Ecto neural progenitor cell (in vitro differentiated cells): ENCODE results near the gene CACNB4.
"Not testable (repeated sequence)": the region's sequence is repeated elsewhere in the genome, so short reads cannot be mapped to it uniquely, and the experiment has no call there.

Experiments
- DNase-seq: peaks from one replicate; pipeline ENCODE4 v3.0.0-alpha.2; 2018; ENCODE audit warnings: low spot score

Gene CACNB4

DNA sequence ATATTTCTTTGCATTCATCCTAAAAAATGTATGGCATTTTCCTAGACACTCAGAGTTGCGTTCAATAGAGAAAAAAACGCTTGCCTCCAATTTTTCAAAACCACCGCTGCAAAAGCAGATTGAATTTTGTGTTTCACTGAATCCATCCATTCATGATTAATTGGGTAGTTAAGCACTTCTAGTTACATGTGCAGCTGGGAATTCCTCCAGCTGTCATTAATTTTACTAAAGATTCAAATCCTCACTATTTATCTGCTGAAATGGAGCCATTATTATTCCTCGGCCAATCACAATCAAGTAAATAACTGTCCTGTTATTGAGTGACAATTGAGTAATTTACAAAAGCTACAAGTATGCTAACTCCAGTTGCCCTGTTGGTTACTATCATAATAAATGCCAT lies 194.8 kb downstream of the CACNB4 start:
- DNase-seq: no peak

DNA sequence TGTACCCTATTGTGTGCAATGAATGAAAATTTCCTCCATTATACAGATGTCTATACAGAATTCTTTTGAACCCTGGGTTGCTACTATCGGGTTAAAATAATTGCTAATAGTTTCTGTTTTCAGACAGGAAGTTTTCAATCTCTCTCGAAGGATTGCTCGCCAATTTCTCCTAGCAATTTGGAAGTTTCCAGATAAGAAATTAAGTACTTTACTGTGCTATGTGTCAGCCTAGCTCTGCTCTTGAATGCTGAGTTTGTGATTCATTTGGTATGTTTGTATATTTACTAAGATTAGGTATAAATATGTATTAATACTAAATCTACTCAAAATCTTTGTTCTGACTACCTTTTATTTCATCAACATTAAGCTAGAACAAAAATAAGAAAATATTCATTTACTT lies 196.0 kb downstream of the CACNB4 start:
- DNase-seq: no peak

GRCh38 chr2:151900331-151900730 lies 198.5 kb downstream of the CACNB4 start:
- no peak for DNase-seq

GRCh38 chr2:151899156-151899555 lies 199.7 kb downstream of the CACNB4 start:
- no peak for DNase-seq

DNA sequence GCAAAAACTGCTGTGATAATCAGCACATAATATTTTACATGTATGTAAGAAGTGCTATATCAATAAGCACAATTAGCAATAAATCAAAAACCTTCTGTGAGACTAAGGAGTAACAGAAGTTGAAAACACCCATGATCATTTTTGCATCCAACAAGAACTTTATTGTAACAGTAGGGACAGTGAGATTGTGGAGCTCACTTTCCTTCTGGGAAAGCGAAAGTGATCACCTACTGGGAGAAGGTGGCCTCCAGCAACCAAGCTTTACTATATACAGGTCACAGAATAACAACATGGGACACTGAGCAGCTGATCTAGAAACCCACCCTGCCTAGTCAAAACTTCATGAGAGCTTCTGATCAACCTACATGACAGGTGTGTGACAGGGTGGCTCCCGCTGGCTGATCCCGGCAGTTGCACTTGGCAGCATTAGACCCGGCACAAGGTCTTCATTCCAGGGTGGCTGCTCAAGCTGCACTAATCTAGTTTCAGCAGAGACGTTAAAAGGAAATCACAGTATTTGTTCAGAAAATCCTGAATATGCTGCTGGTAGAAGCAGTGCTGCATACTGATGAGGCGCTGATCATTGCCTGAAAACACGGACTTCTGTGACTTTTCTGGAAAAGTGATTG lies 207.2 kb downstream of the CACNB4 start:
- no peak for DNase-seq

GRCh38 chr2:151887164-151887563 lies 211.7 kb downstream of the CACNB4 start:
- DNase-seq: no peak

GRCh38 chr2:151886241-151886640 lies 212.6 kb downstream of the CACNB4 start:
- no peak for DNase-seq

- no peak for DNase-seq
Observed at GRCh38 chr2:151882786-151883445, 215.9 kb downstream of the CACNB4 start.

DNA sequence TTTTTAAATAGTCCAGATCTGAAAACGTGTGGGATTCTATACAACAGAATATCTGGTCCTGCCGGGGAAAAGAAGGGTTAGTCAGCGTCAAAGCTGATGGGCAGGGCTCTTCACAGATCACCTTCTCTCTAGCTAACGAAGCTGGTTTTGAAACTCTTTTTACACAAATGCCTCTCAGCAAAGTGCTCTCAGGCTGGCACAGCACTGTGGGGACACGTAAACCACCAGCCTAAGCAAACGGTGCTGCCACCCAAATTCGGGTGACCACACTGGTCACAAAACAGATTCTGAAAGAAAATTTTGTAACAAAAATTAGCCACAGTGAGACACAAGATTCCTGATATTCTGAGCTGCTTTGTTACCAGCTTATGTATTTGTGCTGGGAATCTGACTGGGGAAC lies 217.5 kb downstream of the CACNB4 start:
- no peak for DNase-seq

DNA sequence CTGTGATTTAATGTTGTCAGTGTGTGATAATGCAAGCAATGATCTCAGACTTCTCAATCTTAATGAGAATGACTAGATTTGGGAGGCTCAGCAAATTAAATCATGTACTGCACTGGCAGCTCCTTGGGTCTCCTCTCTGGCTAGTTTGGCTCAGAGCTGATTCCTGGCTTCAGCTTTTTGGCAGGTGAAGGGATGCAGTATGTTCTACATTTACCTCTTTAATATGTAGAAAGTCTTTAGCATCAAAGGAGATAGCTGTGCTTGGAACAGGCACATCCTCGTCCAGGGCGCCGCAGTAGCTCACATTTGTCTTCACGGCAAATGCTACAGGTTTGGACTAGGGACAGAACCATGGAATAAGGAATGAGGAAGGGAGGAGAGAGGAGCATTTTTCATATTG lies 218.3 kb downstream of the CACNB4 start:
- DNase-seq: no peak

DNA sequence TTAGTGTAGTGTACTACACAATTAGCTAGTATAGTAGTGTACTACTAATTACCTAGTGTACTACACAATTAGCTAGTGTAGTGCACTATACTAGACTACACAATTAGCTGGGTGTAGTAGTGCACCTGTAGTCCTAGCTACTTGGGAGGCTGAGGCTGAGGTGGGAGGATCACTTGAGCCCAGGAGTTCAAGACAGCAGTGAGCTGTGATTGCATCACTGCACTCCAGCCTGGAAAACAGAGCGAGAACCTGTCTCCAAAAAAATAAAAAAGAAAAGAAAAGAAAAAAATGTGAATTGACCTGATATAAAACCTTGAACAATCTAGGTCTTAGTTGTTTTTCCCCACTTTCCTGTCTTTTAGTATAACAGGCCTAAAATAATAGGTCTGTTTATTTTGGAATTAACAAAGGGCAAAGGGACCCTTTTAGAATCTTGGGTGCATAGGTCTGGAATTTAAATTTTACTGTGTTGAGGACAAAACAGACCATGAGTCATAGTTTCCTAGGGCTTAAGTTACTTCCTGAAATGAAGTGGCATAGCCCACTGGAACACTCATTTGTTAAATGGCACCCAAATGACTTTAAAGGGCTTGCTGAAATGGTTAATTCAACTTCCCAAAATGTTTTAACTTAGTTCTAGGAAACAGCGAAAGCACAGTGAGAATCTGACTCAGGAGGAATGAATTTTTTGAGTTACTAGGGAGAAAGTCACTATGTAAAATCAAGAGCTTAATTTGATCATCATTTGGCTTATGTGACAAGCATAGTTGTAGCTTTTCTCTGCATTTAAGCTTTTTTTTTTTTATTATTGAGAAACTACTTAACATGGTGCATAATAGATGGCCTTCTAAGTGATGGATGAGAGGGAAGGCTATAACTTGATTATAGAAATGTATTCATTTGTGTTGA lies 219.9 kb downstream of the CACNB4 start:
- DNase-seq: no peak

DNA sequence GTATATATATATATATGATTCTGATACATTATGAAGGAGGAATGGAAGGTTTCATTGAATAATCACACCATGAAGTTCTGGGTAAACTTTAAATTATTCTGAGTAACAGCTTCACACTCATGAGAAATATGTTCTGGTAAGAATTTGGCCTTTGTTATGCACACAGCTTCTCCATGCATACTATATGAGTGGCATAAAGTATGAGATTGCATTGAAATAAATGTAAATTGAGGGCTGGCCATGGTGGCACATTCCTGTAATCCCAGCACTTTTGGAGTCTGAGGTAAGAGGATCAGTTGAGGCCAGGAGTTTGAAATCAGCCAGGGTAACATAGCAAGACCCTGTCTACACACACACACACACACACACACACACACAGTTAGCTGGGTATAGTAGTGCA lies 220.6 kb downstream of the CACNB4 start:
- DNase-seq: no peak

- not testable (repeated sequence) for DNase-seq
Observed at GRCh38 chr2:151875631-151876030, 223.2 kb downstream of the CACNB4 start.

GRCh38 chr2:151872463-151872862 lies 226.4 kb downstream of the CACNB4 start:
- DNase-seq: no peak

- no peak for DNase-seq
Observed at GRCh38 chr2:151869291-151869690, 229.6 kb downstream of the CACNB4 start.

DNA sequence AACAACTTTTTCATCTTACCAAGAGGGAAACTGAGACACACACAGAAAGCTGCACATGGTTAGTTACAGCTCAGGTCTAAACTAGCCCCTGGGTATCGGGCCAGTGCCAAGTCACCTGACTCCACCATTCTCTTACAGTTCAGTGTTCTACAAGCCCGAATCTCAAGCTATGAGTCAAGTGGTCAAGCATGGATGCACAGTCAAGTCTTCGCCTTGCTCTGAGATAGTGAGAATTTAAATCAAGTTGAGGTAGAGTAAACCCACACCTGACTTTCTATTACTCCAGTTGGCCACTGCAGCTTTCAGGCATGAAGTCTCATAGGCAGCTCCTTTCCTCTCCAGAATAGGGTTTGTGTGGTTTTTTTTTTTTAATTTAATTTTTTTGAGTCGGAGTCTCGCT lies 236.1 kb downstream of the CACNB4 start:
- DNase-seq: no peak

GRCh38 chr2:151861174-151861573 lies 237.7 kb downstream of the CACNB4 start:
- no peak for DNase-seq

GRCh38 chr2:151860613-151861146 lies 238.2 kb downstream of the CACNB4 start:
- no peak for DNase-seq

DNA sequence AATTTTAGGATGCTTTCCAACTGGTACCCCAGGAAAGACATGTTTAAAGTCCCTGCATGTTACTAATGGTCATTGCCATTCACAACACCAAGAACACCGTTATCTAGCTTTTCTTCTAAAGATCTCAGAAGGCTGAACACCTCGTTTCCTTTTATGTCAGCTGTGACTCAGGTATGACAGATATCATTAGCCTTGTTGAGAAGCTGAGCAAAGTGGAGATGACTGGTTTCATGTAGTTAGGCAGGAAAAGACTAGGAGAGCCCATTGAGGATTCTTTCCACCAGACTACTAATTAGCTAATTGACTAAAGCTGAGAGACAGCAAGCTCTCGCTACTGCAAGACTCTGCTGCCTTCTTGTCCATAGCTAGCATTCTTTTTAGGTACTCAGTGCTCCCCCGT lies 238.6 kb downstream of the CACNB4 start:
- no peak for DNase-seq

DNA sequence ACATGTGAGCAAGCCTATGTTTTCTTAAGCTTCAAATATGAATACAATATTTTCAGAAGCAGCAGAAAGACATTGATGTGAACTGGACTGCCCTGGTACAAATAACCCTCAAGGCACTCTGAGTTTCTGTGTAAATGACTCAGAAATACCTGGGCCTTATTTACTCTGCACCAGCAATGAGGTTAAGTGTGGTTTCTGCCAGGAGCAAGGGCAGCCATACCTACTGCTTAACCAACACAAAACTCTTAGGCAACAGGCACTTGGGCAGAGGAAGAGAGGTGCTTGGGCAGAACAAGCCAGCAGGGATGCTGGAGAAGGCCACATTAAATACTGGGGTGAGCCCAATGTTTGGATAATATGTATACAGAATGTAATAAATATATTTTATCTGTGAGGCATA lies 241.2 kb downstream of the CACNB4 start:
- DNase-seq: no peak

- no peak for DNase-seq
Observed at GRCh38 chr2:151855111-151855510, 243.7 kb downstream of the CACNB4 start.

DNA sequence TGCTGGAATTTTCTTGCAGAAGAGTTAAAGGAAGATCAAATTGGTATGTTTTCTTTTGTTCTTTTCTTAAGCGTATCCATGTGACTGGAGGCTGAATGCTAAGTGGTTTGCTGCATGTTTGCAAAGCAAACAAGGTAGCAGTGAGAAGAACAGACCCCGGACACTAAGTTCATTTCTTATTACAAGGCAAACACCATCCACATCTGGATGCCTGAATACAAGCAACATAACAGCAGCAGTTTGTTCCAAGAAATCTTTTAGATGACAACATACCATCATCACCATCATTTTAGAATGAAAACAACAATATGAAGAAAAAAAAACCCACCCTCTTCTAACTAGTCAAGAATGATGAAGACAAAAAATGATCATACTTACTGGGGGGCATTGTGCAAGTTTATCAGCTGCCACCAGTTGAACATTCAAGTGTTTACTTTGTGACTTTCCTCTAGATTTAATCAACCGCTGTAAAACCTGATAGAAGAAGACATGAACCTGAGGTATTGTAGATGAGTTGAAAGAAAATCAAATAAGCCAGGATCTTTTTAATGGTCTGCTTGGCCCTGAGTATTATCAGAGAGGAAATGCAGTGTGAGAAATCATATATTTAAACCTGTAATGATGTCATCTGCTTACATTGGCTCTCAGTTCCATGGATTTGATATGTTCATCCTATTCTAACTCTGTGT lies 245.6 kb downstream of the CACNB4 start:
- no peak for DNase-seq
